Adrenal gland (tissue), 5 donors: ENCODE measurements around the gene GPATCH3.

ENCODE experiments used
- CTCF ChIP-seq, 6 experiments: fragments of 450-650 bp in 4 of 6; fragments of 200-600 bp in 2 of 6; sonication (generic) in 1 of 6; IDR thresholded peaks; 1 replicate in 5 of 6; 2 replicates in 1 of 6; pipeline versions ENCODE4 v1.5.1 to v1.8.0; 2016 to 2021; ENCODE audit warnings: antibody characterized with exemption in 6 of 6, mild to moderate bottlenecking in 2 of 6, moderate library complexity in 1 of 6
- POLR2A ChIP-seq, 2 donors: fragments of 450-650 bp; IDR thresholded peaks; one replicate each; pipeline ENCODE4 v1.6.1; 2017; ENCODE audit warnings: antibody characterized with exemption in 2 of 2, mild to moderate bottlenecking in 2 of 2, moderate library complexity in 1 of 2
- donor health status: DM: no; HTN: no; CAD: no.

- TF ChIP-seq POLR2A (IDR thresholded peaks at IDR 0.05) (no peak), CTCF (IDR thresholded peaks at IDR 0.05) (no peak)
Measured at GRCh38 chr1:26856604-26857469, 43.4 kb downstream of the GPATCH3 start.
